ENCODE measurements around the gene LILRA1. TPM values are rescaled to one million over a fixed set of nuclear protein-coding genes. Genes with fewer than 3 reads are reported as not detected.

The LILRA1 gene
- total and polyA plus RNA-seq, 9 of the 15 experiments (the other 6 are each of a cell fraction or from before 2014, with no cell fraction given): not detected

DNA sequence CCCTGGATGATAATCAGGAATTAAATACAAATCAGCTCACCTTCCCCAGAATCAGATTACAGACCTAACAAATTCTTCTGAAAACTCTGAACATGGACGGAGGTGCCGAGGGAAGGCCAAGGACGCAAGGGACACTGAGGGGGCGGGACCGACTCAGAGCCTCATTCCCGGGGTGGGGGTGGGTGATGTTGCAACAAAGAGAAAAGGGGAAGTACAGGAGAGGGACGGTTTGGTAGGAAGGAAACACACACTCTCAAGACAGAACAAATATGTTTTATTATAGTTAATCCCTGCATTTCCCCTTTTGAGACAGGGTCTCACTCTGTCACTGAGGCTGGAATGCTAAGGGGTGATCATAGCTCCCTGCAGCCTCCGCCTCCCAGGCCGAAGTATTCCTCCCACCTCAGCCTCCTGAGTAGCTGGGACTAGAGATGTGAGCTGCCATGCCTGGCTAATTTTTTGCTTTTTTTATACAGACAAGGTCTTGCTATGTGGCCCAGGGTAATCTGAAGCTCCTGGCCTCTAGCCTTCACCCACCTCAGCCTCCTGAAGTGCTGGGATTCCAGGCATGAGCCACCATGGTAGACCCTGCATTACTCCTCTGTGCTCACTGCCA is 20.6 kb upstream of the LILRA1 start:
- in situ Hi-C loops (cut with MboI) (no loop called here), intact Hi-C loops (cut with micrococcal nuclease) (no loop called here)
- ATAC-seq (peak; percentile 92), DNase-seq (ENCODE audit: extremely low read depth in 1 of 4, low spot score in 3 of 4) (peak; percentile 29 to 65 (median 48)), FAIRE-seq (peak; percentile 81)
- H3K4me2 ChIP-seq (ENCODE audit: insufficient read depth, low read length): peak overlapping the region; percentile 74
- H3K9ac ChIP-seq (ENCODE audit: insufficient read depth in 1 of 2, low read depth in 2 of 2, low read length in 2 of 2): peak overlapping the region in 1 of 2 experiments; percentile 49; a peak in 1 of 4 replicates
- no peaks in the 10 kb centered on the region for H3K36me3 ChIP-seq (ENCODE audit: control insufficient read depth, insufficient read depth, low read length)
- H3K4me3 ChIP-seq: no peak overlapping the region
- peak overlapping the region; percentile 91 for H2AFZ ChIP-seq (ENCODE audit: low read depth, low read length)
- no peaks in the 10 kb centered on the region for H3K9me3 ChIP-seq (replicated peaks; ENCODE audit: control insufficient read depth, insufficient read depth, low read depth, low read length)
- ChIA-PET CTCF (ENCODE audit: low intra/inter-chr PET ratio) (no interaction called here), POLR2A (interaction anchor here (0.5 kb wide), 1 partner anchor 978 kb away, joined by 3 read pairs; no protein-coding TSS in a partner anchor)
- peaks cover 3 to 7% of the 10 kb centered on the region in 2 experiments; a peak in 3 of 5 replicates for H3K27me3 ChIP-seq (ENCODE audit: control insufficient read depth in 2 of 2, insufficient read depth in 2 of 2, low read length in 2 of 2)
- H3K4me1 ChIP-seq (replicated peaks in 1 of 2; ENCODE audit: control insufficient read depth in 2 of 2, insufficient read depth in 2 of 2, low read length in 2 of 2): peaks cover 11 to 18% of the 10 kb centered on the region in 2 experiments
- no peaks in the 10 kb centered on the region for H3K79me2 ChIP-seq (ENCODE audit: control insufficient read depth, insufficient read depth, low read length)
- no peaks in the 10 kb centered on the region for H4K20me1 ChIP-seq (replicated peaks; ENCODE audit: control insufficient read depth, insufficient read depth, low read length)
- H3K9me1 ChIP-seq (ENCODE audit: control insufficient read depth, insufficient read depth, low read length): no peaks in the 10 kb centered on the region
- no TSS peak for BruUV-seq (replicated peaks)
- H3K27ac ChIP-seq (ENCODE audit: extremely low read depth, low read depth, low read length): peak overlapping the region; percentile 60; the same call in 1 of the 3 replicates
- 5% methylated on average over 6 of the region's 9 CpGs for WGBS (ENCODE audit: insufficient coverage, low coverage, missing lambda C conversion rate)
- TF ChIP-seq NFE2L1 (tag; IDR thresholded peaks at IDR 0.05; ENCODE audit: borderline replicate concordance, low read depth): no peak
- 0 out of 2 replicates have a peak, but pooled peaks have one; percentile 50 for TF ChIP-seq SMARCA4 (IDR thresholded peaks at IDR 0.05)
- TF ChIP-seq SAP30 (IDR thresholded peaks at IDR 0.05; ENCODE audit: borderline replicate concordance, insufficient read depth, low read depth, low read length, poor library complexity, severe bottlenecking): no peak
- peak; percentile 24; the same call in 1 of the 2 replicates for TF ChIP-seq DPF2 (IDR thresholded peaks at IDR 0.05)
- TF ChIP-seq MYBL2 (IDR thresholded peaks at IDR 0.05; ENCODE audit: low read depth): no peak
- TF ChIP-seq MYBL2 (CRISPR knock-in tag; IDR thresholded peaks at IDR 0.05; ENCODE audit: borderline replicate concordance): no peak
- TF ChIP-seq TCFL5 (CRISPR knock-in tag; conservative IDR thresholded peaks at IDR 0.05): no peak
- TF ChIP-seq FOSL1 (tag; conservative IDR thresholded peaks at IDR 0.05): 0 out of 2 replicates have a peak, but pooled peaks have one; percentile 20
- TF ChIP-seq, protein P1, sequence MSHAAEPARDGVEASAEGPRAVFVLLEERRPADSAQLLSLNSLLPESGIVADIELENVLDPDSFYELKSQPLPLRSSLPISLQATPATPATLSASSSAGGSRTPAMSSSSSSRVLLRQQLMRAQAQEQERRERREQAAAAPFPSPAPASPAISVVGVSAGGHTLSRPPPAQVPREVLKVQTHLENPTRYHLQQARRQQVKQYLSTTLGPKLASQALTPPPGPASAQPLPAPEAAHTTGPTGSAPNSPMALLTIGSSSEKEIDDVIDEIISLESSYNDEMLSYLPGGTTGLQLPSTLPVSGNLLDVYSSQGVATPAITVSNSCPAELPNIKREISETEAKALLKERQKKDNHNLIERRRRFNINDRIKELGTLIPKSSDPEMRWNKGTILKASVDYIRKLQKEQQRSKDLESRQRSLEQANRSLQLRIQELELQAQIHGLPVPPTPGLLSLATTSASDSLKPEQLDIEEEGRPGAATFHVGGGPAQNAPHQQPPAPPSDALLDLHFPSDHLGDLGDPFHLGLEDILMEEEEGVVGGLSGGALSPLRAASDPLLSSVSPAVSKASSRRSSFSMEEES (CRISPR knock-in tag; IDR thresholded peaks at IDR 0.05): no peak
- no peak for TF ChIP-seq ZNF347 (CRISPR knock-in tag; IDR thresholded peaks at IDR 0.05; ENCODE audit: low read depth)
- no peak for TF ChIP-seq SMAD1 (IDR thresholded peaks at IDR 0.05; ENCODE audit: low read depth, low read length, partially characterized antibody)
- TF ChIP-seq LEF1 (IDR thresholded peaks at IDR 0.05): 0 out of 2 replicates have a peak, but pooled peaks have one; percentile 30
- TF ChIP-seq CLOCK (CRISPR knock-in tag; IDR thresholded peaks at IDR 0.05; ENCODE audit: borderline replicate concordance): no peak
- no peak for TF ChIP-seq PCBP2 (IDR thresholded peaks at IDR 0.05; ENCODE audit: low read depth, low read length, poor library complexity, severe bottlenecking)
- TF ChIP-seq HNRNPK (IDR thresholded peaks at IDR 0.05; ENCODE audit: low read depth, low read length, poor library complexity, severe bottlenecking): no peak
- no peak for TF ChIP-seq ZNF24 (IDR thresholded peaks at IDR 0.05)
- peak; percentile 91 for TF ChIP-seq SPI1 (IDR thresholded peaks at IDR 0.05; ENCODE audit: borderline replicate concordance, low read depth, low read length)
- TF ChIP-seq ZNF384 (IDR thresholded peaks at IDR 0.05; ENCODE audit: low read depth, low read length): no peak
- TF ChIP-seq FOXK2 (conservative IDR thresholded peaks at IDR 0.05 in 1 of 2, IDR thresholded peaks at IDR 0.05 in 1 of 2; ENCODE audit: low read depth in 2 of 2): no peak

All from K562 (cell line).